ENCODE results near the gene AARS2.

The AARS2 gene

GRCh38 chr6:44267252-44267651, 45.9 kb downstream of the AARS2 start:
- TF ChIP-seq CTCF (conservative IDR thresholded peaks at IDR 0.05), result no peak
- H3K27ac ChIP-seq, result no peak overlapping the region

- TF ChIP-seq CTCF (conservative IDR thresholded peaks at IDR 0.05), result no peak
These were observed 46.8 kb downstream of the AARS2 start for GRCh38 chr6:44266347-44266746.

GRCh38 chr6:44265722-44266233, 47.4 kb downstream of the AARS2 start:
- H3K27ac ChIP-seq, result peak overlapping the region; percentile 85
- TF ChIP-seq CTCF (conservative IDR thresholded peaks at IDR 0.05), result no peak

More at GRCh38 chr6:44266347-44266746, 46.8 kb downstream of the AARS2 start:
- peak overlapping the region; percentile 85; the same call in 1 of the 2 replicates for H3K27ac ChIP-seq

GRCh38 chr6:44265007-44265721, 48.0 kb downstream of the AARS2 start, which contains the start of gene NFKBIE:
NFKBIE (minus strand) TSS chr6:44265551; CDS start chr6:44265346, 205 bp downstream.
- TF ChIP-seq CTCF (conservative IDR thresholded peaks at IDR 0.05), result peak; percentile 66
- H3K27ac ChIP-seq, result peak within 1 kb of the TSS; percentile 85

GRCh38 chr6:44264154-44265006, 48.8 kb downstream of the AARS2 start:
- no peak for TF ChIP-seq CTCF (conservative IDR thresholded peaks at IDR 0.05)

GRCh38 chr6:44263354-44264100, 49.6 kb downstream of the AARS2 start:
- TF ChIP-seq CTCF (conservative IDR thresholded peaks at IDR 0.05), result no peak
- H3K27ac ChIP-seq, result peak overlapping the region; percentile 85; the same call in 1 of the 2 replicates

More at GRCh38 chr6:44264154-44265006, 48.8 kb downstream of the AARS2 start:
- peak overlapping the region; percentile 85 for H3K27ac ChIP-seq

Data from VCaP (cell line).